Calu3 (cell line): ENCODE results near the gene ABCA7. TPM values are rescaled to one million over a fixed set of nuclear protein-coding genes. Genes with fewer than 3 reads are reported as not detected.

Source experiments
- BruUV-seq: library from RNA; stranded (reverse); fragments of 400-500 nt; replicated peaks from 2 replicates; lab custom pipeline; 2021; lab: Mats Ljungman, UMichigan
- CTCF ChIA-PET: fragments of 300-600 bp; sonication (Branson Sonifier 250); formaldehyde crosslinking; loops from one replicate; lab custom pipeline; 2022; ENCODE audit warnings: antibody characterized with exemption; lab: Charles Lee
- DNase-seq: peaks from one replicate; pipeline ENCODE4 v3.0.0; 2022
- H3K27ac Mint-ChIP-seq: one replicate; pipeline ENCODE4 v1.8.0; 2022; ENCODE audit warnings: mixed read lengths; ENCODE audit not compliant: unreplicated experiment
- H3K27me3 Mint-ChIP-seq: one replicate; pipeline ENCODE4 v1.8.0; 2022; ENCODE audit warnings: mixed read lengths; ENCODE audit not compliant: unreplicated experiment
- H3K36me3 Mint-ChIP-seq: one replicate; pipeline ENCODE4 v1.8.0; 2022; ENCODE audit warnings: mild to moderate bottlenecking, moderate library complexity, mixed read lengths; ENCODE audit not compliant: insufficient read depth, unreplicated experiment
- H3K4me1 Mint-ChIP-seq: one replicate; pipeline ENCODE4 v1.8.0; 2022; ENCODE audit warnings: mild to moderate bottlenecking, low read depth, mixed read lengths; ENCODE audit not compliant: unreplicated experiment
- H3K4me3 Mint-ChIP-seq: one replicate; pipeline ENCODE4 v1.8.0; 2022; ENCODE audit warnings: mild to moderate bottlenecking, low read depth, moderate library complexity, mixed read lengths; ENCODE audit not compliant: unreplicated experiment
- H3K9me3 Mint-ChIP-seq: one replicate; pipeline ENCODE4 v1.8.0; 2022; ENCODE audit warnings: low read depth, mixed read lengths; ENCODE audit not compliant: unreplicated experiment
- intact Hi-C: fragments of 100-400 bp; cut with micrococcal nuclease; formaldehyde crosslinking; loops from one replicate; pipeline ENCODE4 v1.10.0; 2022; ENCODE audit not compliant: unreplicated experiment
- total RNA-seq: library from RNA; stranded (reverse); gene quantifications from 2 replicates; pipeline ENCODE4 v1.2.3, GENCODE V29; 2022
- TF ChIP-seq, protein P1 (sequence below): fragments of 200-600 bp; IDR thresholded peaks from one replicate; pipeline ENCODE4 v1.8.0; 2022; ENCODE audit warnings: antibody characterized with exemption; ENCODE audit not compliant: unreplicated experiment

Gene ABCA7
- total RNA-seq, 1 experiment from 2014 or later: 22.7 TPM

DNA sequence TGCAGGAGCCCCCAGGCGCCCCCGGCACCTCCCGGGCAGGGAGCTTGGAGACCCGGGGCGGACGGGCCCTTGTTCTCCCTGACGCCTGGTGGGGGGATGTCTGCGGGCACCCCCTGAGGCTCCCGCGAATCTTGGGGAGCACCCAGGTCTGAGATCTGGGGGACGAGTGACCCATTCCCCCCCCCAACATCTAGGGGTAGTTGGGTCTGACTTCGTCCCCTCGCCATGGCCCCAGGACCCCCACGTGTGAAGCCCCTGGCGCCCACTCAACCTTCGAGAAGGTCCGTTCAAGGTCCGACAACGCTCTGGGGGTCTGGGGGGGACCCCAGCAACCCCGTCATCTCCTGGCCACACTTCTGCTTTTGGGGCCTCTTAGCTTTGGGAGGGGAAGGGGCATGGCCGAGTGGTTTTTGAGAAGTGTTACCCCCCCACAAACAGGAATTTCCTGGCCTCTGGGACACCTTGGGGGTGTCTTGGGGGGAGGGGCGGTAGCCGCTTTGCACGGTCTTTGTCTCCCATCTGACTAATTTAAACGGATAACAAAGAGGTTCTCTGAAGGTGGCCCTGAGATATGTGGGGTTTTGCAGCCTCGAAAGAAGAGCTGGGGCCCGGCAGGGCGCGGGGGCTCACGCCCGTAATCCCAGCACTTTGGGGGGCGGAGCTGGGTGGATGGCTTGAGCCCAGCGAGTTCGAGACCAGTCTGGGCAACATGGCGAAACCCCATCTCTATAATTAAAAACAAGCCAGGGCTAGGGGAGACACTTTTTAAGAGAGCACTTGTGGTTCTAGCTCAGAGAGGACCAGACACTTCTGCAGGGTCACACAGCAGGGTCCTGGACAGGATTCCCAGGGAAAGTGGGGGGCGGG, 12.9 kb upstream of the ABCA7 start:
- CTCF ChIA-PET: interaction anchor here (1.0 kb wide), 1 partner anchor 77 kb away, joined by 5 read pairs; the partner anchor contains the start of gene GPX4

DNA sequence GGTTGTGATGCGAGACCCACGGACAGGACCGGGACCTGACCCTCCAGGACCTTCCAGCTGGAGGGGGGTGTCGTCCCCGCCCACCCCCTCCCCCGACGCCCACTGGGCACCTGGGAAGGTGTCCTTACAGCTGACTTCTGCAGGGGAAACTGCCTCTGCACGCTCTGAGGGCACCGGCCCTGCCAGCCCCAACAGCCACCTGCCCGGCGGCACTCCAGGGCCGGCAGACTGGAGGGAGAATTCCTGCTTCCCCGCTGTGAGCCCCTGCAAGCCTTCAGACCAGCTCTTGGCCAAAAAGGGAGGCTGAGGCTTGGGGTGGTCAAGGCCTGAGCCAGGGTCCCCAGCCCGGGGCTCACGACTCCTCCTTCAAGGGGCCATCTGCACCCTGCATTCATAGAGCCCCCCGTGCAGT, 12.3 kb upstream of the ABCA7 start:
- Mint-ChIP-seq H3K9me3 (no peaks in the 10 kb centered on the region), H3K4me1 (no peaks in the 10 kb centered on the region), H3K36me3 (peaks cover 42% of the 10 kb centered on the region), H3K4me3 (peak overlapping the region; percentile 81), H3K27ac (peak overlapping the region; percentile 61), H3K27me3 (no peaks in the 10 kb centered on the region)
- peak; percentile 17 for DNase-seq
- no TSS peak for BruUV-seq
- CTCF ChIA-PET: interaction anchor here (0.6 kb wide), 1 partner anchor 51 kb away, joined by 7 read pairs; no protein-coding TSS in a partner anchor
- TF ChIP-seq, protein P1, sequence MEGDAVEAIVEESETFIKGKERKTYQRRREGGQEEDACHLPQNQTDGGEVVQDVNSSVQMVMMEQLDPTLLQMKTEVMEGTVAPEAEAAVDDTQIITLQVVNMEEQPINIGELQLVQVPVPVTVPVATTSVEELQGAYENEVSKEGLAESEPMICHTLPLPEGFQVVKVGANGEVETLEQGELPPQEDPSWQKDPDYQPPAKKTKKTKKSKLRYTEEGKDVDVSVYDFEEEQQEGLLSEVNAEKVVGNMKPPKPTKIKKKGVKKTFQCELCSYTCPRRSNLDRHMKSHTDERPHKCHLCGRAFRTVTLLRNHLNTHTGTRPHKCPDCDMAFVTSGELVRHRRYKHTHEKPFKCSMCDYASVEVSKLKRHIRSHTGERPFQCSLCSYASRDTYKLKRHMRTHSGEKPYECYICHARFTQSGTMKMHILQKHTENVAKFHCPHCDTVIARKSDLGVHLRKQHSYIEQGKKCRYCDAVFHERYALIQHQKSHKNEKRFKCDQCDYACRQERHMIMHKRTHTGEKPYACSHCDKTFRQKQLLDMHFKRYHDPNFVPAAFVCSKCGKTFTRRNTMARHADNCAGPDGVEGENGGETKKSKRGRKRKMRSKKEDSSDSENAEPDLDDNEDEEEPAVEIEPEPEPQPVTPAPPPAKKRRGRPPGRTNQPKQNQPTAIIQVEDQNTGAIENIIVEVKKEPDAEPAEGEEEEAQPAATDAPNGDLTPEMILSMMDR: no peak
- intact Hi-C loops: no loop called here

More for the DNA sequence above, 12.9 kb upstream of the ABCA7 start:
- BruUV-seq: TSS peak; percentile 94
- Mint-ChIP-seq H3K36me3 (peaks cover 35% of the 10 kb centered on the region), H3K4me1 (no peaks in the 10 kb centered on the region), H3K27me3 (no peaks in the 10 kb centered on the region), H3K4me3 (peak overlapping the region; percentile 81), H3K9me3 (no peaks in the 10 kb centered on the region), H3K27ac (peak overlapping the region; percentile 61)
- TF ChIP-seq, protein P1: no peak
- intact Hi-C loops: no loop called here
- DNase-seq: peak; percentile 24

DNA sequence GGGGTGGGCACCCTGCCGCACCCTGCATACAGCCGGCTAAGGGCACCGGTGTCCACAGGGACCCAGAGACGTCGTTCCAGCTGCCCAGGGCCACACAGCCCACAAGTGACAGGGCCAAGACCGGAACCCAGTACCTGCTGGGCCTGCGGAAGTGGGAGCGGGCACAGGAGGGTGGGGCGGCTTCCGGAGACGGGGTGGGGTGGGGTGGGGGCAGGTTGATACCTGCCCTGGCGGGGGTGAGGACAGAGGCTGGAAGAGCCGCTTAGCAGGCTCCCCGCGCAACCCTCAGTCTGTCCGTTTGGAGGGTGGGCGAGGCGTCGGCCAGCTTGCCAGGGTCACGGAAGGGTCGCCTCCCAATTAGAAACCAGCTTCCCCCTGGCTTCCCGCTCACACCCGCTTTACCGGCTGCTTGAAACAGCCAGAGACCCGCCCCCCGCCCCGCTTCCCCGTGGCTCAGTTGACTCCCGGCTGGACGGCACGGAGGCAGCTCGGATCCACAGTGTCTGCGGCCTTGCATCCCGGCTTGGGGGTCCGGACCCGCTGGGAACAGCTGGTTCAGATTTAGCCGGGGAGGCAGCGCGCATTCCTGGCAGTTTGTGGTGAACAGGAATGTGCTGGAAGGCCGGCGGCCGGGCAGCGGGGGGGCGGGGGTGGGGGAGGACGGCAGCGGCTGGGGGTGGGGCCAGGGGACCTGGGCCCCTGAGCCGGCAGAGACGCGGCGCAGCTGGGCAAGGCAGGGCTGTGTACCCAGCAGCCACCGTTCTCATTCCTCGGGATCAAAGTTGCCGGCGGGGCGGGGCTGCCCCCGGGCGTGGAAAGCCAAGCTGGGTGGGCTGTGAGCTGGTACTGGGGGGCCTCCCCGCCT, 11.6 kb upstream of the ABCA7 start:
- intact Hi-C loops: no loop called here
- CTCF ChIA-PET: interaction anchor here (0.6 to 1.3 kb wide), 3 partner anchors 11 to 342 kb away, joined by 3 to 13 read pairs (median 7); partner anchors contain the start of gene ABCA7
- Mint-ChIP-seq H3K4me3 (peak overlapping the region; percentile 81), H3K27ac (no peak overlapping the region), H3K4me1 (no peaks in the 10 kb centered on the region), H3K36me3 (peaks cover 47% of the 10 kb centered on the region), H3K27me3 (no peaks in the 10 kb centered on the region), H3K9me3 (no peaks in the 10 kb centered on the region)
- no TSS peak for BruUV-seq
- DNase-seq: peak; percentile 59
- TF ChIP-seq, protein P1: no peak

DNA sequence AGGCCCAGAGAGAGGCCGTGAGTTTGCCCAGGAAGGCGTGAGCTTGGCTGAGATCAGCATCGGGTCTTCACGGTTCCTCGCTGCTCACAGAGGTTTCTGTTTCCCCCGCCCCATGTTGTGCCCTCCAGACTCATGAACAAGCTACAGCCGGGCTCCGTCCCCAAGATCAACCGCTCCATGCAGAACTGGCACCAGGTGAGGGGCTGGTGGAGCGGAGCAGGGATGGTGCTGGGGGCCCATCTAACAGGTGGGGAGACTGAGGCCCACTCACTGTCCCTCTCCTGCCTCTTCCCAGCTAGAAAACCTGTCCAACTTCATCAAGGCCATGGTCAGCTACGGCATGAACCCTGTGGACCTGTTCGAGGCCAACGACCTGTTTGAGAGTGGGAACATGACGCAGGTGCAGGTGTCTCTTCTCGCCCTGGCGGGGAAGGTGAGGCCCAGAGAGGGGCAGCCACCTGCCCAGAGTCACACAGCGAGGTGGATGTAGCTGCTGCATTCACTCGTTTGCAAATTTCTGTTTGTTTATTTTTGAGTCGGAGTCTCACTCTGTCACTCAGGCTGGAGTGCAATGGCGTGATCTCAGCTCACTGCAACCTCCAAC, 7.5 kb upstream of the ABCA7 start:
- Mint-ChIP-seq H3K36me3 (peaks cover 65% of the 10 kb centered on the region), H3K9me3 (no peaks in the 10 kb centered on the region), H3K27me3 (no peaks in the 10 kb centered on the region), H3K4me1 (peaks cover under 1% of the 10 kb centered on the region), H3K4me3 (no peak overlapping the region), H3K27ac (no peak overlapping the region)
- no TSS peak for BruUV-seq
- no peak for DNase-seq
- CTCF ChIA-PET: no interaction called here
- TF ChIP-seq, protein P1: no peak
- intact Hi-C loops: no loop called here
